ENCODE measurements around the gene ENTPD7. TPM values are rescaled to one million over a fixed set of nuclear protein-coding genes. Genes with fewer than 3 reads are reported as not detected.

The ENTPD7 gene
- total RNA-seq, 1 experiment from 2014 or later: 11.4 TPM

DNA sequence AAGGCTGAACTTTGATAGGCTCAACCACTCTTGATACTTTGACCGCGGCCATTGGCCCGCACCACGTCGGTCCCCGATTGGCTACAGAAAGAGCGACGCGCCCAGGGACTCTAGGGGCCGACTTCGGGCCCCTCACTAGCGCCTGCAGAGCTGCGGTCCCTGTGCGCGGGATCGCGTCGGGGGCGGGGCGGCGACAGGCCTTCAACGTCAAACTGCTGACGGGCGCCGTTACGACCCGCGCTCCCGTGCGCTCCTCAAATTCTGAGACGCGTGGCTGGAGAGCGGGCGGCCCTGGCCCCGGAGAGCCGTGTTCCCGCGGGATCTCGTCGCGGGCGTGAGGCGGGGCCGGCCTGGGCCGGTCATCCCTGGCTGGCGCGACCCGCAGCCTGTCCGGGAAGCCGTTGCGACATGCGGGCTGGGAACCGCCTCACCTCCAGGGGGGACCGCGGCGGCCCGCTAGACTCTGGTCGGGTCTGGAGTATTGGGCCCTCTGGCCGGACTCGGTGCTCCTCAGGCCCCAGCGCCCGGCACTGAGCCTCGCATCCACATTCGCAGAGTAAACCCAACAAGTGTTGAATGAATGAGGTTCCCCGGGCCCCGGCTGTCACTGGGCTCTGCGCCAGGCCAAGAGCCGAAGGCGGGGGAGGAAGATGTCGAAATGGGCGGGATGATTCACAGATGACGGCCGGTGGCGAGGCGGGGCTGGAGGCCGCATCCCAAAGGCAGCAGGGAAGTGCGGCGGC is 38.4 kb upstream of the ENTPD7 start (continued):
- TF ChIP-seq, protein P1, sequence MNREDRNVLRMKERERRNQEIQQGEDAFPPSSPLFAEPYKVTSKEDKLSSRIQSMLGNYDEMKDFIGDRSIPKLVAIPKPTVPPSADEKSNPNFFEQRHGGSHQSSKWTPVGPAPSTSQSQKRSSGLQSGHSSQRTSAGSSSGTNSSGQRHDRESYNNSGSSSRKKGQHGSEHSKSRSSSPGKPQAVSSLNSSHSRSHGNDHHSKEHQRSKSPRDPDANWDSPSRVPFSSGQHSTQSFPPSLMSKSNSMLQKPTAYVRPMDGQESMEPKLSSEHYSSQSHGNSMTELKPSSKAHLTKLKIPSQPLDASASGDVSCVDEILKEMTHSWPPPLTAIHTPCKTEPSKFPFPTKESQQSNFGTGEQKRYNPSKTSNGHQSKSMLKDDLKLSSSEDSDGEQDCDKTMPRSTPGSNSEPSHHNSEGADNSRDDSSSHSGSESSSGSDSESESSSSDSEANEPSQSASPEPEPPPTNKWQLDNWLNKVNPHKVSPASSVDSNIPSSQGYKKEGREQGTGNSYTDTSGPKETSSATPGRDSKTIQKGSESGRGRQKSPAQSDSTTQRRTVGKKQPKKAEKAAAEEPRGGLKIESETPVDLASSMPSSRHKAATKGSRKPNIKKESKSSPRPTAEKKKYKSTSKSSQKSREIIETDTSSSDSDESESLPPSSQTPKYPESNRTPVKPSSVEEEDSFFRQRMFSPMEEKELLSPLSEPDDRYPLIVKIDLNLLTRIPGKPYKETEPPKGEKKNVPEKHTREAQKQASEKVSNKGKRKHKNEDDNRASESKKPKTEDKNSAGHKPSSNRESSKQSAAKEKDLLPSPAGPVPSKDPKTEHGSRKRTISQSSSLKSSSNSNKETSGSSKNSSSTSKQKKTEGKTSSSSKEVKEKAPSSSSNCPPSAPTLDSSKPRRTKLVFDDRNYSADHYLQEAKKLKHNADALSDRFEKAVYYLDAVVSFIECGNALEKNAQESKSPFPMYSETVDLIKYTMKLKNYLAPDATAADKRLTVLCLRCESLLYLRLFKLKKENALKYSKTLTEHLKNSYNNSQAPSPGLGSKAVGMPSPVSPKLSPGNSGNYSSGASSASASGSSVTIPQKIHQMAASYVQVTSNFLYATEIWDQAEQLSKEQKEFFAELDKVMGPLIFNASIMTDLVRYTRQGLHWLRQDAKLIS (CRISPR knock-in tag; IDR thresholded peaks at IDR 0.05; ENCODE audit: borderline replicate concordance): no peak
- TF ChIP-seq ZNF671 (CRISPR knock-in tag; IDR thresholded peaks at IDR 0.05) (no peak), ZNF232 (CRISPR knock-in tag; IDR thresholded peaks at IDR 0.05) (peak; percentile 83), GABPB1 (CRISPR knock-in tag; IDR thresholded peaks at IDR 0.05) (0 out of 2 replicates have a peak, but pooled peaks have one; percentile 26), CREM (CRISPR knock-in tag; IDR thresholded peaks at IDR 0.05) (peak; percentile 70), MYBL2 (CRISPR knock-in tag; IDR thresholded peaks at IDR 0.05) (0 out of 2 replicates have a peak, but pooled peaks have one; percentile 25), SOX15 (CRISPR knock-in tag; IDR thresholded peaks at IDR 0.05) (no peak), SMAD3 (CRISPR knock-in tag; IDR thresholded peaks at IDR 0.05; ENCODE audit: borderline replicate concordance) (peak; percentile 20; the same call in 1 of the 2 replicates), SP1 (CRISPR knock-in tag; conservative IDR thresholded peaks at IDR 0.05) (peak; percentile 16; the same call in 1 of the 2 replicates), FOXK1 (CRISPR knock-in tag; IDR thresholded peaks at IDR 0.05) (peak; percentile 43; the same call in 1 of the 2 replicates), ATF1 (CRISPR knock-in tag; IDR thresholded peaks at IDR 0.05) (0 out of 2 replicates have a peak, but pooled peaks have one; percentile 30), FOXP1 (CRISPR knock-in tag; IDR thresholded peaks at IDR 0.05; ENCODE audit: borderline replicate concordance) (peak; percentile 78), ZNF317 (CRISPR knock-in tag; IDR thresholded peaks at IDR 0.05; ENCODE audit: borderline replicate concordance, low read depth) (no peak)
- TF ChIP-seq, protein P2, sequence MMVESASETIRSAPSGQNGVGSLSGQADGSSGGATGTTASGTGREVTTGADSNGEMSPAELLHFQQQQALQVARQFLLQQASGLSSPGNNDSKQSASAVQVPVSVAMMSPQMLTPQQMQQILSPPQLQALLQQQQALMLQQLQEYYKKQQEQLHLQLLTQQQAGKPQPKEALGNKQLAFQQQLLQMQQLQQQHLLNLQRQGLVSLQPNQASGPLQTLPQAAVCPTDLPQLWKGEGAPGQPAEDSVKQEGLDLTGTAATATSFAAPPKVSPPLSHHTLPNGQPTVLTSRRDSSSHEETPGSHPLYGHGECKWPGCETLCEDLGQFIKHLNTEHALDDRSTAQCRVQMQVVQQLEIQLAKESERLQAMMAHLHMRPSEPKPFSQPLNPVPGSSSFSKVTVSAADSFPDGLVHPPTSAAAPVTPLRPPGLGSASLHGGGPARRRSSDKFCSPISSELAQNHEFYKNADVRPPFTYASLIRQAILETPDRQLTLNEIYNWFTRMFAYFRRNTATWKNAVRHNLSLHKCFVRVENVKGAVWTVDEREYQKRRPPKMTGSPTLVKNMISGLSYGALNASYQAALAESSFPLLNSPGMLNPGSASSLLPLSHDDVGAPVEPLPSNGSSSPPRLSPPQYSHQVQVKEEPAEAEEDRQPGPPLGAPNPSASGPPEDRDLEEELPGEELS (CRISPR knock-in tag; IDR thresholded peaks at IDR 0.05): peak; percentile 72; the same call in 1 of the 2 replicates
- TF ChIP-seq, protein P3, sequence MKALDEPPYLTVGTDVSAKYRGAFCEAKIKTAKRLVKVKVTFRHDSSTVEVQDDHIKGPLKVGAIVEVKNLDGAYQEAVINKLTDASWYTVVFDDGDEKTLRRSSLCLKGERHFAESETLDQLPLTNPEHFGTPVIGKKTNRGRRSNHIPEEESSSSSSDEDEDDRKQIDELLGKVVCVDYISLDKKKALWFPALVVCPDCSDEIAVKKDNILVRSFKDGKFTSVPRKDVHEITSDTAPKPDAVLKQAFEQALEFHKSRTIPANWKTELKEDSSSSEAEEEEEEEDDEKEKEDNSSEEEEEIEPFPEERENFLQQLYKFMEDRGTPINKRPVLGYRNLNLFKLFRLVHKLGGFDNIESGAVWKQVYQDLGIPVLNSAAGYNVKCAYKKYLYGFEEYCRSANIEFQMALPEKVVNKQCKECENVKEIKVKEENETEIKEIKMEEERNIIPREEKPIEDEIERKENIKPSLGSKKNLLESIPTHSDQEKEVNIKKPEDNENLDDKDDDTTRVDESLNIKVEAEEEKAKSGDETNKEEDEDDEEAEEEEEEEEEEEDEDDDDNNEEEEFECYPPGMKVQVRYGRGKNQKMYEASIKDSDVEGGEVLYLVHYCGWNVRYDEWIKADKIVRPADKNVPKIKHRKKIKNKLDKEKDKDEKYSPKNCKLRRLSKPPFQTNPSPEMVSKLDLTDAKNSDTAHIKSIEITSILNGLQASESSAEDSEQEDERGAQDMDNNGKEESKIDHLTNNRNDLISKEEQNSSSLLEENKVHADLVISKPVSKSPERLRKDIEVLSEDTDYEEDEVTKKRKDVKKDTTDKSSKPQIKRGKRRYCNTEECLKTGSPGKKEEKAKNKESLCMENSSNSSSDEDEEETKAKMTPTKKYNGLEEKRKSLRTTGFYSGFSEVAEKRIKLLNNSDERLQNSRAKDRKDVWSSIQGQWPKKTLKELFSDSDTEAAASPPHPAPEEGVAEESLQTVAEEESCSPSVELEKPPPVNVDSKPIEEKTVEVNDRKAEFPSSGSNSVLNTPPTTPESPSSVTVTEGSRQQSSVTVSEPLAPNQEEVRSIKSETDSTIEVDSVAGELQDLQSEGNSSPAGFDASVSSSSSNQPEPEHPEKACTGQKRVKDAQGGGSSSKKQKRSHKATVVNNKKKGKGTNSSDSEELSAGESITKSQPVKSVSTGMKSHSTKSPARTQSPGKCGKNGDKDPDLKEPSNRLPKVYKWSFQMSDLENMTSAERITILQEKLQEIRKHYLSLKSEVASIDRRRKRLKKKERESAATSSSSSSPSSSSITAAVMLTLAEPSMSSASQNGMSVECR (CRISPR knock-in tag; IDR thresholded peaks at IDR 0.05; ENCODE audit: borderline replicate concordance): no peak; the same call in 1 of the 2 replicates
- TF ChIP-seq, protein P4, sequence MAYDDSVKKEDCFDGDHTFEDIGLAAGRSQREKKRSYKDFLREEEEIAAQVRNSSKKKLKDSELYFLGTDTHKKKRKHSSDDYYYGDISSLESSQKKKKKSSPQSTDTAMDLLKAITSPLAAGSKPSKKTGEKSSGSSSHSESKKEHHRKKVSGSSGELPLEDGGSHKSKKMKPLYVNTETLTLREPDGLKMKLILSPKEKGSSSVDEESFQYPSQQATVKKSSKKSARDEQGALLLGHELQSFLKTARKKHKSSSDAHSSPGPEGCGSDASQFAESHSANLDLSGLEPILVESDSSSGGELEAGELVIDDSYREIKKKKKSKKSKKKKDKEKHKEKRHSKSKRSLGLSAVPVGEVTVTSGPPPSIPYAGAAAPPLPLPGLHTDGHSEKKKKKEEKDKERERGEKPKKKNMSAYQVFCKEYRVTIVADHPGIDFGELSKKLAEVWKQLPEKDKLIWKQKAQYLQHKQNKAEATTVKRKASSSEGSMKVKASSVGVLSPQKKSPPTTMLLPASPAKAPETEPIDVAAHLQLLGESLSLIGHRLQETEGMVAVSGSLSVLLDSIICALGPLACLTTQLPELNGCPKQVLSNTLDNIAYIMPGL (CRISPR knock-in tag; IDR thresholded peaks at IDR 0.05): peak; percentile 76; the same call in 1 of the 2 replicates
- TF ChIP-seq, protein P5, sequence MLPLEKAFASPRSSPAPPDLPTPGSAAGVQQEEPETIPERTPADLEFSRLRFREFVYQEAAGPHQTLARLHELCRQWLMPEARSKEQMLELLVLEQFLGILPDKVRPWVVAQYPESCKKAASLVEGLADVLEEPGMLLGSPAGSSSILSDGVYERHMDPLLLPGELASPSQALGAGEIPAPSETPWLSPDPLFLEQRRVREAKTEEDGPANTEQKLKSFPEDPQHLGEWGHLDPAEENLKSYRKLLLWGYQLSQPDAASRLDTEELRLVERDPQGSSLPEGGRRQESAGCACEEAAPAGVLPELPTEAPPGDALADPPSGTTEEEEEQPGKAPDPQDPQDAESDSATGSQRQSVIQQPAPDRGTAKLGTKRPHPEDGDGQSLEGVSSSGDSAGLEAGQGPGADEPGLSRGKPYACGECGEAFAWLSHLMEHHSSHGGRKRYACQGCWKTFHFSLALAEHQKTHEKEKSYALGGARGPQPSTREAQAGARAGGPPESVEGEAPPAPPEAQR (CRISPR knock-in tag; IDR thresholded peaks at IDR 0.05): no peak
